Measurements from ENCODE around the gene DRG2. TPM values are rescaled to one million over a fixed set of nuclear protein-coding genes. Genes with fewer than 3 reads are reported as not detected.

Gene DRG2
- total and polyA plus RNA-seq, 9 of the 15 experiments (the other 6 are each of a cell fraction or from before 2014, with no cell fraction given): 6.6 to 36.7 (median 26.1) TPM

DNA sequence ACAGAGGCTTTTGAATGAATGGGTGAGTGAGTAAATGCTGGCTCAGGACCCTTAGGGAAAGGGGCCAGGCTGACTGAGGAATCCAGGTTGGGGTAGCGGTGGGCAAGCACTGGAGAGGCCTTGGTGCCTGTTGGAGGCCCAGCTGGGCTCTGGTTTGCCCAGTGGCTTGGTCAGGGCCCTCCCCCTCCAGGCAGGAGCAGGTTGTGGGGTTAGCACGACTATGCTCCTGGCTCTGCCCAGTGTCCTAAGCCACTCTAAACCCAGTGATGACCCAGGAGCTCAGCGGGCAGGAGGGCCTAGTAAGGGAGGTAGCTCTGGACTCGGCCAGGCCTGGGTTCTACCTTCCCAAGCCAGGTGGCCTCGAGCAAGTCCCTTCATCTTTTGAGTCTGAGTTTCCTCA, 28.3 kb downstream of the DRG2 start:
- no peak for ATAC-seq
- no peak overlapping the region for H3K4me2 ChIP-seq (ENCODE audit: insufficient read depth, low read length)

More for the DNA sequence above, 28.3 kb downstream of the DRG2 start:
- POLR2A ChIA-PET: interaction anchor here (2.0 kb wide), 1 partner anchor 11 kb away, joined by 7 read pairs; no protein-coding TSS in a partner anchor
- Histone ChIP-seq H3K9ac (ENCODE audit: insufficient read depth in 1 of 2, low read depth in 2 of 2, low read length in 2 of 2) (0 out of 4 replicates have a peak overlapping the region, but pooled peaks of 1 of the 2 experiments have one; percentile 35), H3K9me3 (replicated peaks; ENCODE audit: control insufficient read depth, insufficient read depth, low read depth, low read length) (no peaks in the 10 kb centered on the region), H3K36me3 (ENCODE audit: control insufficient read depth, insufficient read depth, low read length) (no peaks in the 10 kb centered on the region), H3K27ac (ENCODE audit: extremely low read depth, low read depth, low read length) (no peak overlapping the region), H2AFZ (ENCODE audit: low read depth, low read length) (no peak overlapping the region), H3K27me3 (ENCODE audit: control insufficient read depth in 2 of 2, insufficient read depth in 2 of 2, low read length in 2 of 2) (no peaks in the 10 kb centered on the region), H3K4me3 (no peak overlapping the region), H3K79me2 (ENCODE audit: control insufficient read depth, insufficient read depth, low read length) (no peaks in the 10 kb centered on the region), H3K4me1 (replicated peaks in 1 of 2; ENCODE audit: control insufficient read depth in 2 of 2, insufficient read depth in 2 of 2, low read length in 2 of 2) (peaks cover 0 to 3% of the 10 kb centered on the region in 2 experiments; a peak in 1 of 5 replicates), H4K20me1 (replicated peaks; ENCODE audit: control insufficient read depth, insufficient read depth, low read length) (no peaks in the 10 kb centered on the region), H3K9me1 (ENCODE audit: control insufficient read depth, insufficient read depth, low read length) (no peaks in the 10 kb centered on the region)
- TF ChIP-seq FOXA3 (CRISPR knock-in tag; conservative IDR thresholded peaks at IDR 0.05 in 1 of 2, IDR thresholded peaks at IDR 0.05 in 1 of 2) (no peak), PCBP1 (IDR thresholded peaks at IDR 0.05; ENCODE audit: low read depth, low read length, poor library complexity, severe bottlenecking) (no peak), ZBTB7A (IDR thresholded peaks at IDR 0.05; ENCODE audit: borderline replicate concordance, control insufficient read depth, low read depth, low read length) (no peak)
- TF ChIP-seq, protein P1, sequence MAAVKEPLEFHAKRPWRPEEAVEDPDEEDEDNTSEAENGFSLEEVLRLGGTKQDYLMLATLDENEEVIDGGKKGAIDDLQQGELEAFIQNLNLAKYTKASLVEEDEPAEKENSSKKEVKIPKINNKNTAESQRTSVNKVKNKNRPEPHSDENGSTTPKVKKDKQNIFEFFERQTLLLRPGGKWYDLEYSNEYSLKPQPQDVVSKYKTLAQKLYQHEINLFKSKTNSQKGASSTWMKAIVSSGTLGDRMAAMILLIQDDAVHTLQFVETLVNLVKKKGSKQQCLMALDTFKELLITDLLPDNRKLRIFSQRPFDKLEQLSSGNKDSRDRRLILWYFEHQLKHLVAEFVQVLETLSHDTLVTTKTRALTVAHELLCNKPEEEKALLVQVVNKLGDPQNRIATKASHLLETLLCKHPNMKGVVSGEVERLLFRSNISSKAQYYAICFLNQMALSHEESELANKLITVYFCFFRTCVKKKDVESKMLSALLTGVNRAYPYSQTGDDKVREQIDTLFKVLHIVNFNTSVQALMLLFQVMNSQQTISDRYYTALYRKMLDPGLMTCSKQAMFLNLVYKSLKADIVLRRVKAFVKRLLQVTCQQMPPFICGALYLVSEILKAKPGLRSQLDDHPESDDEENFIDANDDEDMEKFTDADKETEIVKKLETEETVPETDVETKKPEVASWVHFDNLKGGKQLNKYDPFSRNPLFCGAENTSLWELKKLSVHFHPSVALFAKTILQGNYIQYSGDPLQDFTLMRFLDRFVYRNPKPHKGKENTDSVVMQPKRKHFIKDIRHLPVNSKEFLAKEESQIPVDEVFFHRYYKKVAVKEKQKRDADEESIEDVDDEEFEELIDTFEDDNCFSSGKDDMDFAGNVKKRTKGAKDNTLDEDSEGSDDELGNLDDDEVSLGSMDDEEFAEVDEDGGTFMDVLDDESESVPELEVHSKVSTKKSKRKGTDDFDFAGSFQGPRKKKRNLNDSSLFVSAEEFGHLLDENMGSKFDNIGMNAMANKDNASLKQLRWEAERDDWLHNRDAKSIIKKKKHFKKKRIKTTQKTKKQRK (IDR thresholded peaks at IDR 0.05; ENCODE audit: borderline replicate concordance, low read depth, low read length): no peak
- TF ChIP-seq, protein P2, sequence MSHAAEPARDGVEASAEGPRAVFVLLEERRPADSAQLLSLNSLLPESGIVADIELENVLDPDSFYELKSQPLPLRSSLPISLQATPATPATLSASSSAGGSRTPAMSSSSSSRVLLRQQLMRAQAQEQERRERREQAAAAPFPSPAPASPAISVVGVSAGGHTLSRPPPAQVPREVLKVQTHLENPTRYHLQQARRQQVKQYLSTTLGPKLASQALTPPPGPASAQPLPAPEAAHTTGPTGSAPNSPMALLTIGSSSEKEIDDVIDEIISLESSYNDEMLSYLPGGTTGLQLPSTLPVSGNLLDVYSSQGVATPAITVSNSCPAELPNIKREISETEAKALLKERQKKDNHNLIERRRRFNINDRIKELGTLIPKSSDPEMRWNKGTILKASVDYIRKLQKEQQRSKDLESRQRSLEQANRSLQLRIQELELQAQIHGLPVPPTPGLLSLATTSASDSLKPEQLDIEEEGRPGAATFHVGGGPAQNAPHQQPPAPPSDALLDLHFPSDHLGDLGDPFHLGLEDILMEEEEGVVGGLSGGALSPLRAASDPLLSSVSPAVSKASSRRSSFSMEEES (CRISPR knock-in tag; IDR thresholded peaks at IDR 0.05): no peak
- CTCF ChIA-PET (ENCODE audit: low intra/inter-chr PET ratio): no interaction called here
- 20% methylated on average over 1 of the region's 5 CpGs for WGBS (ENCODE audit: insufficient coverage, low coverage, missing lambda C conversion rate)
- FAIRE-seq (no peak), DNase-seq (ENCODE audit: extremely low read depth in 1 of 4, low spot score in 3 of 4) (no peak)
- in situ Hi-C loops (cut with MboI) (no loop called here), intact Hi-C loops (cut with micrococcal nuclease) (no loop called here)
- no TSS peak for BruUV-seq (replicated peaks)
